Peyer's patch (tissue), 4 donors: ENCODE data around the gene INKA1.

Experiments used
- CTCF ChIP-seq, 6 experiments: fragments of 450-650 bp in 4 of 6; fragments of 200-600 bp in 2 of 6; sonication (generic) in 1 of 6; IDR thresholded peaks; one replicate each; pipeline ENCODE4 v1.5.1; 2017 to 2019; ENCODE audit warnings: antibody characterized with exemption in 6 of 6, mild to moderate bottlenecking in 3 of 6, moderate library complexity in 1 of 6
- POLR2A ChIP-seq, 2 donors: fragments of 450-650 bp; IDR thresholded peaks; one replicate each; pipeline ENCODE4 v1.5.1; 2017; ENCODE audit warnings: antibody characterized with exemption in 2 of 2, mild to moderate bottlenecking in 2 of 2, moderate library complexity in 2 of 2

DNA sequence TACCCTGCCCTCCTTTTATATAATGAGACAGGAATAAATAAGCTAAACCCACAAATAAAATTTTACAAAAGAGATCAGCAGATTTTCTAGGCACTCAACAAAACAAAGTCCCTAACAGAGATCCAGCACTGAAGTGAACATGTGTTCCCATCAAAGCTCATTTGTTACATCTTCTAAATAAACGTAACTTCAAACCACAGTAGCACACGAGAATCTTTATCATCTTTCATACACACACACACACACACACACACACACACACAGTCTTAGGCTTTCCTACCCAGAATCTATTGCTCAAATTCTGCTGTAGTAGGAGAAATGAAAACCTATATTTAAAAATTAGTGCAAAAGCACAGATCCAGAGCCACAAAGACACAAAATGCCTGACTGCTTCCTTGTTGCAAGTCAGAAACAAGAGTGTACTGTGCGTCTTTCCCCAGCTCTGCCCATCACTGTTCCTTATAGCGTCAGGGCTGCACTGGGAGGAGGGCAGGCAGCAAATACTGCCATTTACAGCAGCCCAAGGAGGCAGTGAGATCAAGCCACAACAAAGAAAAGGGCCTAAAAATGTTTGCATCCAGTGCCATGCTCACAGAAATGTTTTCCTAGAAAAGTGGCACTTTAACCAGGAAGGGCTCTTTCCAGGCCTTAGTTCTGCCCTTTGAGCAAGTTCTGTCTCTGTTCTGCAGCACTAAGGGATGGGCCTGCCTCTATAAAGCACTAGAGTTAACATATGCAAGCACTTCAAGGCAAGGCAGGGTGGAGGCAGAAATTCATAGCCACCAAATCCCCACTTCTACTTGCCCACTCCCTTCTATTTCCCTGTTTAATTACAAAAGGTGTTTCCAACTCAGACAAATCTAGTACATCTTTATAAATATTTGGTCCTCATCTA is 22.7 kb upstream of the INKA1 start:
- no peak for TF ChIP-seq CTCF (IDR thresholded peaks at IDR 0.05)
- TF ChIP-seq POLR2A (IDR thresholded peaks at IDR 0.05) = no peak
